GM23248 (cell line): ENCODE measurements around the gene DAB1. TPM values are rescaled to one million over a fixed set of nuclear protein-coding genes. Genes with fewer than 3 reads are reported as not detected.

Source experiments
- DNase-seq: peaks from one replicate; pipeline ENCODE4 v3.0.0-alpha.2; 2015
- H2AFZ ChIP-seq: fragments of 200-600 bp; sonication (generic); 2 replicates; pipeline ENCODE4 v1.6.1; 2016; ENCODE audit warnings: antibody characterized with exemption
- H3F3A ChIP-seq: fragments of 200-600 bp; sonication (generic); 2 replicates; pipeline ENCODE4 v1.6.1; 2016; ENCODE audit warnings: mild to moderate bottlenecking, antibody characterized with exemption, mixed run types; ENCODE audit not compliant: insufficient read depth
- H3K27ac ChIP-seq: fragments of 200-600 bp; sonication (generic); 2 replicates; pipeline ENCODE4 v1.5.1; 2016; ENCODE audit warnings: mild to moderate bottlenecking
- H3K27me3 ChIP-seq: fragments of 200-600 bp; sonication (generic); replicated peaks from 2 replicates; pipeline ENCODE4 v1.6.1; 2016; ENCODE audit warnings: mild to moderate bottlenecking; ENCODE audit not compliant: insufficient read depth
- H3K36me3 ChIP-seq: fragments of 200-600 bp; sonication (generic); 2 replicates; pipeline ENCODE4 v1.6.1; 2016; ENCODE audit warnings: low read depth, mild to moderate bottlenecking
- H3K4me1 ChIP-seq: fragments of 200-600 bp; sonication (generic); 2 replicates; pipeline ENCODE4 v1.6.1; 2016; ENCODE audit warnings: mild to moderate bottlenecking; ENCODE audit not compliant: insufficient read depth
- H3K4me2 ChIP-seq: fragments of 200-600 bp; sonication (generic); one replicate; pipeline ENCODE4 v1.6.1; 2016; ENCODE audit warnings: mild to moderate bottlenecking; ENCODE audit not compliant: unreplicated experiment
- H3K4me3 ChIP-seq: fragments of 200-600 bp; sonication (generic); 2 replicates; pipeline ENCODE4 v1.5.1; 2016; ENCODE audit warnings: mild to moderate bottlenecking
- H3K79me2 ChIP-seq: fragments of 200-600 bp; sonication (generic); 2 replicates; pipeline ENCODE4 v1.6.1; 2016; ENCODE audit warnings: mild to moderate bottlenecking; ENCODE audit not compliant: insufficient read depth
- H3K9ac ChIP-seq: fragments of 200-600 bp; sonication (generic); 2 replicates; pipeline ENCODE4 v1.6.1; 2016; ENCODE audit warnings: mild to moderate bottlenecking
- H3K9me2 ChIP-seq: fragments of 200-600 bp; sonication (generic); 2 replicates; pipeline ENCODE4 v1.6.1; 2016; ENCODE audit warnings: mixed run types, mild to moderate bottlenecking, moderate library complexity; ENCODE audit not compliant: insufficient read depth
- H3K9me3 ChIP-seq: fragments of 200-600 bp; sonication (generic); one replicate; pipeline ENCODE4 v1.6.1; 2017; ENCODE audit warnings: low read depth
- H4K20me1 ChIP-seq: fragments of 200-600 bp; sonication (generic); 2 replicates; pipeline ENCODE4 v1.6.0; 2016; ENCODE audit not compliant: insufficient read depth
- EZH2 ChIP-seq: fragments of 200-600 bp; sonication (generic); IDR thresholded peaks from 2 replicates; pipeline ENCODE4 v1.6.1; 2018; ENCODE audit warnings: antibody characterized with exemption, mild to moderate bottlenecking; ENCODE audit not compliant: insufficient read depth, poor library complexity, severe bottlenecking
- EZH2phosphoT487 ChIP-seq: fragments of 200-600 bp; sonication (generic); IDR thresholded peaks from 2 replicates; pipeline ENCODE4 v1.6.1; 2018; ENCODE audit warnings: antibody characterized with exemption, moderate library complexity, mild to moderate bottlenecking, low read depth; ENCODE audit not compliant: insufficient read depth
- WGBS, 2 experiments: methylation state at CpG; one replicate each; pipeline ENCODE4 v1.1.6; 2015 to 2017; ENCODE audit warnings: low lambda C conversion rate in 2 of 2, low coverage in 1 of 2; ENCODE audit errors: missing lambda C conversion rate in 2 of 2; 5-methylcytosine and 5-hydroxymethylcytosine counted together
- in situ Hi-C: fragments of 300-500 bp; cut with MboI; formaldehyde crosslinking; loops from 2 replicates; pipeline ENCODE4 v1.15.0; 2020
- polyA plus RNA-seq: library from polyadenylated mRNA; unstranded; fragments of >200 nt; fragmentation: Nextera tagmentation; extraction: Ambion mirVana; gene quantifications from 2 replicates; pipeline ENCODE4 v1.2.1, GENCODE V29; 2016
- total RNA-seq: library from RNA; depleted of rRNA; stranded (reverse); fragments of >200 nt; shearing (Covaris generic); gene quantifications from 2 replicates; pipeline ENCODE4 v1.2.3, GENCODE V29; 2014

Gene DAB1
- total and polyA plus RNA-seq, 2 experiments from 2014 or later: 0.11 to 0.39 TPM

GRCh38 chr1:57163325-57163724 is 260.5 kb downstream of the DAB1 start:
- in situ Hi-C loops: no loop called here
- WGBS, 2 experiments: 35 to 49% methylated on average over 5 of the region's 5 CpGs
- Histone ChIP-seq H3K4me3 (no peak overlapping the region), H3K9me3 (no peaks in the 10 kb centered on the region), H3F3A (peaks cover 24% of the 10 kb centered on the region; the same call in 1 of the 2 replicates), H3K4me2 (no peak overlapping the region), H3K9ac (no peak overlapping the region), H3K27ac (no peak overlapping the region), H2AFZ (no peak overlapping the region), H4K20me1 (no peaks in the 10 kb centered on the region), H3K36me3 (no peaks in the 10 kb centered on the region), H3K79me2 (no peaks in the 10 kb centered on the region), H3K4me1 (peaks cover 40% of the 10 kb centered on the region), H3K9me2 (no peaks in the 10 kb centered on the region), H3K27me3 (0 out of 2 replicates have a peak, but pooled peaks cover 6% of the 10 kb centered on the region)
- DNase-seq: no peak
- TF ChIP-seq EZH2phosphoT487 (no peak), EZH2 (no peak)

- Histone ChIP-seq H3K27ac (no peak overlapping the region), H3F3A (peaks cover 24% of the 10 kb centered on the region; the same call in 1 of the 2 replicates), H3K4me2 (no peak overlapping the region), H3K27me3 (0 out of 2 replicates have a peak, but pooled peaks cover 6% of the 10 kb centered on the region), H3K9me2 (no peaks in the 10 kb centered on the region), H4K20me1 (no peaks in the 10 kb centered on the region), H3K79me2 (no peaks in the 10 kb centered on the region), H3K36me3 (no peaks in the 10 kb centered on the region), H2AFZ (no peak overlapping the region), H3K9ac (no peak overlapping the region), H3K4me3 (no peak overlapping the region), H3K4me1 (peaks cover 41% of the 10 kb centered on the region), H3K9me3 (no peaks in the 10 kb centered on the region)
- WGBS, 2 experiments: 41% methylated on average over 4 of the region's 4 CpGs
- TF ChIP-seq EZH2phosphoT487 (no peak), EZH2 (no peak)
- in situ Hi-C loops: no loop called here
- DNase-seq: peak; percentile 45
Observed at GRCh38 chr1:57162607-57163261, 261.1 kb downstream of the DAB1 start.

DNA sequence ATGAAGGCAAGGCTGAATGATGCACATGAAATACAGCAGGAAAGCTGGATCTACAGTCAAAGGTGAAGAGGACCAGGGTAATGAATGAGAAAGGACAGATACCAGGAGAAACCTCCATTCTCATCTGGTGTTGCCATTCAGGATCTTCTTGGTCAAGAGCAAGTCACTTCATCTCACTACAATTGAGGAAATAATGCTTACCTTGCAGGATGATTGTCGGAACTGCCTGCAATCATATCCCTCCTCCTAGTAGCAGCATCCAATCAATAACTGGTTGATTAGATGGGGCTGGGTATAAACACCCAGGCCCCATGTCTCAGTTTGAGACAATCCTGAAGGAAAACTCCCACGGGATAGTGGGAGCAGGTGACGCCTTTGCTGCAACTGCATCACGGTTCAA is 263.3 kb downstream of the DAB1 start:
- Histone ChIP-seq H3F3A (0 out of 2 replicates have a peak, but pooled peaks cover 18% of the 10 kb centered on the region), H3K27me3 (0 out of 2 replicates have a peak, but pooled peaks cover 6% of the 10 kb centered on the region), H3K9me3 (no peaks in the 10 kb centered on the region), H3K9ac (no peak overlapping the region), H3K27ac (no peak overlapping the region), H3K79me2 (no peaks in the 10 kb centered on the region), H3K36me3 (no peaks in the 10 kb centered on the region), H4K20me1 (no peaks in the 10 kb centered on the region), H3K4me1 (peaks cover 36% of the 10 kb centered on the region), H3K9me2 (no peaks in the 10 kb centered on the region), H3K4me2 (no peak overlapping the region), H3K4me3 (no peak overlapping the region), H2AFZ (no peak overlapping the region)
- in situ Hi-C loops: no loop called here
- 65 to 74% methylated on average over 4 of the region's 4 CpGs for WGBS, 2 experiments
- DNase-seq: no peak
- TF ChIP-seq EZH2: no peak
- TF ChIP-seq EZH2phosphoT487: no peak

DNA sequence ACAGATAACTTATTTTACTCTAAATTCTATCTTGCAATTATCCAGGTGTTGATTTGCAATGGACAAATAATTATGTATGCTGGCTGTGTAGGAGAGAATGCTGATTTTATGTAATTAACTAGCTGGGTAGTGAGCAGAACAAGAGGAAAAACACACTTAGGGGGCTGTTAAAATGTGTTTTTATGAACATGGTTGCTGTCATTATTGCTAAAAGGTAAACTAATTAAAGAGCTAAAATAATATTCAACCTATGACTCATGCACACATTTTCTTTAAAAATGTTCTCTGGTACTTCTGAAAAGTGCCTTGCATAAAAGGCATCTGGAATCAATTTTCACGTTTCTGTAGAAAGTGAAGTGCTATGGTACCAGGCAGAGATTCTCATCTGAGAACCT is 265.3 kb downstream of the DAB1 start:
- no peak overlapping the region for H3K27ac ChIP-seq
- H3K4me1 ChIP-seq: peaks cover 18% of the 10 kb centered on the region
- peak; percentile 52 for DNase-seq
- no peak for TF ChIP-seq EZH2
- no peak for TF ChIP-seq EZH2phosphoT487
- H3K27me3 ChIP-seq: 0 out of 2 replicates have a peak, but pooled peaks cover 6% of the 10 kb centered on the region
- no peaks in the 10 kb centered on the region for H3K9me2 ChIP-seq
- H3K4me2 ChIP-seq: no peak overlapping the region
- WGBS, 2 experiments: 4 to 5% methylated on average over 1 of the region's 1 CpG
- H2AFZ ChIP-seq: no peak overlapping the region
- H3K79me2 ChIP-seq: no peaks in the 10 kb centered on the region
- H3K36me3 ChIP-seq: no peaks in the 10 kb centered on the region
- H4K20me1 ChIP-seq: no peaks in the 10 kb centered on the region
- H3K9ac ChIP-seq: no peak overlapping the region
- no peaks in the 10 kb centered on the region for H3F3A ChIP-seq
- in situ Hi-C loops: no loop called here
- no peaks in the 10 kb centered on the region for H3K9me3 ChIP-seq
- no peak overlapping the region for H3K4me3 ChIP-seq
